IPS-NIHi11 (cell line): ENCODE data around the gene C1orf116.
"Not testable (repeated sequence)": the region's sequence is repeated elsewhere in the genome, so short reads cannot be mapped to it uniquely, and the experiment has no call there.

Experiments used
- DNase-seq: peaks from one replicate; pipeline ENCODE4 v3.0.0; 2012; ENCODE audit warnings: mixed read lengths, low spot score

C1orf116 gene

GRCh38 chr1:207058878-207059867 lies 26.6 kb upstream of the C1orf116 start:
- DNase-seq = peak; percentile 34

GRCh38 chr1:207058252-207058651 lies 25.7 kb upstream of the C1orf116 start:
- no peak for DNase-seq

- no peak for DNase-seq
Observed at GRCh38 chr1:207056673-207057072, 24.1 kb upstream of the C1orf116 start.

GRCh38 chr1:207055386-207056001 lies 22.9 kb upstream of the C1orf116 start:
- DNase-seq = no peak

GRCh38 chr1:207054491-207054890 lies 21.9 kb upstream of the C1orf116 start:
- no peak for DNase-seq

DNA sequence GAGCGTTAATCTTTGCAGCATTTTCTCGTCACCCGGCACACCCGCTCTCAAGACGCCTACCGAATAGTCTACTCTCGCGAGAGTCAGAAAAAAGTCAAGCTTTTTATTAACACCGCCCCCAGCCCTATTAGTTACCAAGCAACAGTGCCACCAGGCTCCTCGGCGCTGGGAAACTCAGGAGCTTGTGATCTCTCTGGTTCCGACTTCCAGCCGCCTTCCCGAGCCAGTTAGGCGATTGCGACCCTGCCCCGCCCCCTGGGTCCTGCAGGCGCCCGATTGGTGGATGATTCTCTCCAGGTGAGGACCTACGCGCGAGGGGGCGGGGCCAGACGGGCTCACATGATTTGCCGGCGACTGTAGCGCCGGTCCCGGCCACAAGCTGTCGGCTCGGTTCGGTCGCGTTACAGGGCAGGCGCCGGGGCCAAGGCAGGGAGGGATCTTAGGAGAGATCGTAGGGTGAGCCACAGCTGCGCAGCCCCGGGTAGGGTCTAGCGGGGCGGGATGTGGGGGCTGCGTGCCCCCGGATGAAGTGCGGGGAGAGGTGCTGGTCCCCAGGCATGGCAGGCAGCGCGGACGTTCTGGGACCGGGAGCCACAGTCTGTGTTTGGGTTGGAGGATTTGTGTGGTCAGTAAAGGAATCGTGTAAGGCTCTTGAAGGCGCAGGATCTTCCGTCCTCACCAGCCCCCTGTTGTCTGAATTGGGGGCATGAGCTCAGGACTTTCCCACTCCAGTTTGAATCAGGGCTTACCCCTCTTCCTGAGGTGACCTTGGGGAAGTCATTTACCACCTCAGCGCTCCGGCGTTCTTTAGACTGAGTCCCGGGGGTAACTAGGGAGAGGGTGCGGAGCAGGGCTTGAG lies 20.6 kb upstream of the C1orf116 start, which contains the start of gene PFKFB2:
Gene PFKFB2, plus strand, starts transcription at position 365 of the 859 bp plus-strand sequence. CDS start 1,443 bp downstream, outside the sequence.
- peak; percentile 99 for DNase-seq

DNA sequence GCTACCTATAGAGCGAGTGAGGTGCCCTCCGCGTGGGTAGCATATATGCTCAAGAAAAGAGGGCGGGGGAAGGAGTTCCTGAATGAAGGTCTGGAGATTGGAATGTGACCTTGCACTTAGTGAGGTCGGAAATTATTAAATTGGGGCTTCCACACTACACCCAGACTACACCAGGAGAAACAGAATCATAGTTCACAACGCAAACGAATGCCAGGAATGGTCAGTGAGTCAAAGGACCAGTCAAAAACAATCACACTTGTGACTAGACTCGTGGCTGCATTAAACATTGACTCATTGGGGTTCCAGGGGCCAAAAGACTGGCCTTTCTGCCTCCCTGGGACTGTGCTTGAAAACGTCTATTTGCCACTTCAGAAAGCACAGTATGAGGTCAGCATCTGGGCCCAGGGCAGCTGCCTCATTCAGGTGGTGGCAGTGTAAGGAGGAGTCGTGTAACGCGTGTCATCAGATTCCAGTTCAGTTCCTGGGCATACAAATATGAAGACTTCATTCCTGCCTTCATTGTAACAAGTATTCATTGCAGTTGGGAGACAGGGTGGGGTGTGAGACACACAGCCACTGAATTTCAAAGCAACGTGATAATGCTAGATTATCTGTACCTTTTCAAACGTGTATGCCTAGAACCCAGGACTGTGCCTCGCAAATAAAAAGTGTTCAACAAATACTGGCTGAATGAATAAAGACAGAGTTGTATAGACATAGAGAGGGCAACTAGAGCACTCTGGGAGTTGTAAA lies 18.8 kb upstream of the C1orf116 start, which contains the start of gene YOD1:
Gene YOD1, minus strand, starts transcription at position 18 of the 753 bp plus-strand sequence. CDS start 178 bp downstream, outside the sequence.
- DNase-seq = no peak

DNA sequence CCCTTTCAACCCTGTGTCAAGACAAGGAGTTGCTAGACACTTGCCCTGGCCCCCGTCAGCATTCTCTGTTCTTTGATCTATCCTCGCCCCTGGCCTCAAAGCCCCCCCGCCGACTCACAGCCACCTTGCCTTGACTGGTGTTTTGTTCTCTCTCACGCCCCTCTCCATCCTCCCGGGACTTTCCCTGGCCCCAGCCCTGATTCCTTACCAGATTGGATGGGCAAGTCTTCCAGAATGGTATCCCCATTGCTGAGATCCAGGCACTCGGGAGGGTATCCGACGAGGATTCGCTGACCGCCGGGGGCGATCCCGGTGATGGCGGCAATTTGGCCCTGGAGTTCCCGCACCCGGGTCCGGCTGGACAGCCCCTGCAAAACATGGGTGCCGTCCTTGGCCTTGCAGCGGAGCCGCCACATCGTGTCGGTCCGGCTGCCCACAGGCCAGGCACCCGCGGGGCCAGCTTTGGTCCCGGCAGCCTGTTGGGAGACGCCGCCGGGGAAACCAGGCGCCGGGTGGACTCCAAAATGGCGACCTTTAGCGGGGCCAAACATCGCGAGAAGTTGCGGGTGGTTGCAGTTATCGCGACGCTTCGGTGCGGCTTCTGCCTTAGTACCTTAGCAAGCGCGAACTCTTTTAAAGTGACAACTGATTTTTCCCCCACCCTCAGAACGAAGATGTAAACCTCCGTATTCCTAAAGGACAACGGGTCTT lies 18.1 kb upstream of the C1orf116 start:
- DNase-seq = peak; percentile 82

- DNase-seq = no peak
Observed at GRCh38 chr1:207049974-207050391, 17.4 kb upstream of the C1orf116 start.

GRCh38 chr1:207049514-207049913 lies 17.0 kb upstream of the C1orf116 start:
- no peak for DNase-seq

- DNase-seq = no peak
Observed at GRCh38 chr1:207049054-207049453, 16.5 kb upstream of the C1orf116 start.

DNA sequence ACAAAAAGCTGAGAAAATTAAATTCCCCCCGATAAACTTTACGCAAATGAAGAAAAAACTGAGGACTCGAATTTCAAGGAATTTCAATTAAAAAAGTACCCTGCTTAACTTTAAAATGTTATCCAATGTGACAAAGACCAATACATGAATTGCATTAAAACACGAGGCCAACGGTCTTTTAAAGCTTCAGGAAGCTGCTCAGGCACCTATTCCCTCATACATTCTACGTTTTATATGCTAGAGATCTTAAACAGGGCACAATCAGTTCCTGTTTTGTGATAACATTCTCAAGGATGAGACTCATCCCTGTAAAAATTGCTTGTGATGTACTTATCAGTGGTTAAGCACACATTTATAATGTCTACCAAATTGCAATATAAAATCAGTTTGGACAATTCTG lies 15.5 kb upstream of the C1orf116 start:
- DNase-seq = no peak

DNA sequence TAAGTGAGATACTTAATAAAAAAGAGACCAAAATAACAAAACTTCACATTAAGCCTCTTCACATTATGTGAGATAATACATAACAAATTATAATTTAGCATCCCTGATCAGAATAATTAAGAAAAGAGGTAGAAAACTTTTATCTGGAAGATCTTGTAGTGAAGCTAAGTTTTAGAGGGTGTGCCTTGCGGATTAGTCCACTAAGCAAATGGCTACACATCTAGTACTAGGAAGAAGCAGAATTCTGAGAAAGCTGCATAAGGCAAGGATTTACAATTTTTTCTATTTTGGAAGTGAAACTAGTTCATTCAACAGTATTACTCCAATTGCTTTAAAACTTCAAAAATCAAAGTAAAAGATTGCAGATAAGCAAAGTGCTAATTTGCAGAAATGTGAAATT lies 14.9 kb upstream of the C1orf116 start:
- DNase-seq = no peak

- no peak for DNase-seq
Observed at GRCh38 chr1:207045453-207045852, 12.9 kb upstream of the C1orf116 start.

- not testable (repeated sequence) for DNase-seq
Observed at GRCh38 chr1:207041397-207041796, 8.8 kb upstream of the C1orf116 start.

DNA sequence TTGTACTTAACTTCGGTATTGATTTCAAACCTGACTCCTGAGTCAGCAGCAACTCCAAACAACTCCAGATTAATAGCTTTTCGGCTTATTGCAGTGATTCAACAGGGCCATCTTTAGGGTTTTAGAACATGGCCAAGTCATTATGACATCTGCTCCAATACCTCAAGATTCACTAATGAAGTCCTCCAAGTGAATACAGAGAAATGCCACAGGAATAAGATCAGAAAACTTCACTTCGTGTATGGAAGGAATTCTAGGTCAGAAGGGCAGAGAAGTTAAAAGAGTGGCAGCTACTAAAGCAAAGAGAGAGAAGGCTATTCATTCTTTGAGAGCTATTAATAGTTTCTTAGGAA lies 7.6 kb upstream of the C1orf116 start:
- DNase-seq = no peak

DNA sequence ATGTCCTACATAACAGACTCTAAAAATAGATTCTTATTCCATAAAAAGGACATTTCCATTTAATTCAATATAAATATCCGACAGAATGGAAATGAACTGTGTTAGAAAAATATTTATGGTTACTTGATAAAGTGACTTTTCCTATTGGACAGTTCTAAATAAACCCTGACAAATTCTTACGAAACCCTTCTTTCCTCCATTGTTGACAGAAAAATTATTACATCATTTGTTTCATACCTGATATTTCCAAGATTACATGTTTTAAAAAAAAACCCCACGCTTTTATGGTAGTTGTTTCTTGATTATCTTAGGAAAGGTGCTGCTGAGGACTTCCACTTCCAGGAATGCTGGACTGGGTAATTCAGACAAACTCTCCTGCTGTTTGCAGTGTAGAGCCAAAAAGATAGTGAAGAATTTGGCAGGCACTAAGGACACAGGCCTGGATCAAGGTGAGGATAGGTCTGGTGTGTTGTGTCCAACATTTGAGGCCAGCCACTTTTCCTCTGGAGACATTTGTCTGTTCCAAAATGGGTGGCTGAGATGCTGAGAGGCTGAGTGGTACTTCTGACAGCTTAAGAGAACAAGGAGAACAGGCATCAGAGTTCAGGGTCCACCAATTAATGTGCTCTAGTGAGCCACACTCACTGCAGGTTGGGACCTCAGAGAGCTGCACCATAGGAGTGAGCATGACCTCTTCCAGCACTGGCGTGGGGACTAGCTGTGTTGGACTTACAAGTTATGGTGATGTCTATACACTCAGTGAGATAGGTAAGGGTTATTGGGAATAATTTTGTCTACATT lies 7.0 kb upstream of the C1orf116 start:
- DNase-seq = no peak

DNA sequence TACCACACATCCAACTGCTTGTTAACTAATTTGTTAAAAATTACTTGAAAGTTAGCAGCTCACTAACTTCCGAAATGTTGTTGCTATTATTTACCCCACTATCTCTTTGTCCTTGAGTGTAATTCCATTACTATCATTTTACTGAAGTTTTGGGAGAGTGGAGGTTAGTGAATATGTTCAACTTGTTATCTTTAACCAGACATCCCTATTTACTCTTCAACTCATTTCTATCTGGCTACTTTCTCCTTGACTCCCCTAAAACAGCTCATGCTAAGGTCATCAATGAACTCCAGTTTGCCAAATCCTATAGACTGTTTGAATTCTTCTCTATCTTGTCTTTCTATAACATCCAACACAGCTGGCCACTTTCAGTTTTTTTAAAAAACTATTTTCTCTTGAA lies 4.3 kb upstream of the C1orf116 start:
- no peak for DNase-seq

GRCh38 chr1:207035877-207036551 lies 3.5 kb upstream of the C1orf116 start:
- DNase-seq = no peak
